IMR-90 (cell line): ENCODE data around the gene RAPGEF1. TPM values are rescaled to one million over a fixed set of nuclear protein-coding genes. Genes with fewer than 3 reads are reported as not detected.

ENCODE experiments used
- ATAC-seq: fragments of 200-7000 bp; cut with Tn5 transposase; 2 replicates; pipeline ENCODE4 v1.9.1; 2020; ENCODE audit warnings: low read depth, mild to moderate bottlenecking, moderate library complexity
- BruUV-seq: library from RNA; stranded (reverse); fragments of 400-500 nt; replicated peaks from 2 replicates; lab custom pipeline; 2021; lab: Mats Ljungman, UMichigan
- CTCF ChIA-PET: fragments of 300-600 bp; formaldehyde crosslinking; extraction: SDS; loops from one replicate; lab custom pipeline; 2021; ENCODE audit warnings: antibody characterized with exemption; lab: Yijun Ruan, JAX
- POLR2A ChIA-PET: fragments of 300-600 bp; sonication (Branson Sonifier 250); formaldehyde crosslinking; loops from one replicate; lab custom pipeline; 2022; ENCODE audit warnings: antibody characterized with exemption; ENCODE audit not compliant: unreplicated experiment; lab: Charles Lee
- DNase-seq: peaks from one replicate; pipeline ENCODE4 v3.0.0; 2013
- H2AFZ ChIP-seq: replicated peaks from 2 replicates; pipeline ENCODE3; 2013; ENCODE audit warnings: low read length, mild to moderate bottlenecking; ENCODE audit not compliant: poor library complexity
- H2AK5ac ChIP-seq: 2 replicates; pipeline ENCODE4 v1.6.1; 2013; ENCODE audit warnings: low read depth, low read length, inconsistent platforms
- H2AK9ac ChIP-seq: replicated peaks from 2 replicates; pipeline ENCODE3; 2013; ENCODE audit warnings: mild to moderate bottlenecking, low read depth, low read length, moderate library complexity; ENCODE audit not compliant: poor library complexity
- H2BK120ac ChIP-seq: 2 replicates; pipeline ENCODE4 v1.6.1; 2013; ENCODE audit warnings: low read depth, low read length, inconsistent platforms
- H2BK15ac ChIP-seq: 3 replicates; pipeline ENCODE4 v1.6.1; 2013; ENCODE audit warnings: low read depth, low read length, inconsistent platforms
- H2BK20ac ChIP-seq: 2 replicates; pipeline ENCODE4 v1.6.1; 2013; ENCODE audit warnings: low read depth, mild to moderate bottlenecking, inconsistent platforms, low read length, moderate library complexity
- H2BK5ac ChIP-seq: 2 replicates; pipeline ENCODE4 v1.6.1; 2013; ENCODE audit warnings: mild to moderate bottlenecking, low read depth, low read length, inconsistent platforms; ENCODE audit not compliant: poor library complexity, severe bottlenecking
- H3K14ac ChIP-seq: replicated peaks from 2 replicates; pipeline ENCODE4 v1.6.1; 2013; ENCODE audit warnings: low read depth, low read length, inconsistent platforms
- H3K18ac ChIP-seq: 2 replicates; pipeline ENCODE4 v1.6.1; 2013; ENCODE audit warnings: low read depth, low read length, control low read depth
- H3K23ac ChIP-seq: 2 replicates; pipeline ENCODE4 v1.6.1; 2013; ENCODE audit warnings: low read depth, low read length, inconsistent platforms
- H3K27ac ChIP-seq: 2 replicates; pipeline ENCODE4 v1.5.1; 2013; ENCODE audit warnings: mild to moderate bottlenecking, control low read depth, low read length; ENCODE audit not compliant: insufficient read depth
- H3K27me3 ChIP-seq: 2 replicates; pipeline ENCODE4 v1.6.1; 2013; ENCODE audit warnings: low read length; ENCODE audit not compliant: control insufficient read depth, insufficient read depth
- H3K36me3 ChIP-seq: 2 replicates; pipeline ENCODE4 v1.6.1; 2013; ENCODE audit warnings: low read length, mixed read lengths; ENCODE audit not compliant: control insufficient read depth, insufficient read depth
- H3K4ac ChIP-seq: 2 replicates; pipeline ENCODE4 v1.6.1; 2013; ENCODE audit warnings: low read depth, low read length, inconsistent platforms
- H3K4me1 ChIP-seq: 2 replicates; pipeline ENCODE4 v1.6.1; 2013; ENCODE audit warnings: low read length, mixed read lengths; ENCODE audit not compliant: control insufficient read depth, insufficient read depth
- H3K4me2 ChIP-seq: 2 replicates; pipeline ENCODE4 v1.6.1; 2013; ENCODE audit warnings: low read depth, mild to moderate bottlenecking, control low read depth, low read length, moderate library complexity
- H3K4me3 ChIP-seq: 2 replicates; pipeline ENCODE4 v1.5.1; 2013; ENCODE audit warnings: low read depth, mild to moderate bottlenecking, control low read depth, low read length, moderate library complexity; ENCODE audit not compliant: insufficient read depth
- H3K56ac ChIP-seq: 2 replicates; pipeline ENCODE4 v1.6.1; 2013; ENCODE audit warnings: low read length, inconsistent platforms; ENCODE audit not compliant: insufficient read depth; ENCODE audit errors: extremely low read depth
- H3K79me1 ChIP-seq, 2 experiments: 2 replicates each; pipeline ENCODE4 v1.6.1; 2013; ENCODE audit warnings: low read length in 2 of 2, inconsistent platforms in 1 of 2, low read depth in 1 of 2
- H3K9ac ChIP-seq: 2 replicates; pipeline ENCODE4 v1.6.1; 2013; ENCODE audit warnings: low read depth, low read length, control low read depth
- H3K9me1 ChIP-seq: 2 replicates; pipeline ENCODE4 v1.6.1; 2013; ENCODE audit warnings: low read length, inconsistent platforms; ENCODE audit not compliant: insufficient read depth
- H3K9me3 ChIP-seq: 2 replicates; pipeline ENCODE4 v1.6.1; 2013; ENCODE audit warnings: low read length; ENCODE audit not compliant: control insufficient read depth, insufficient read depth
- H4K20me1 ChIP-seq: 2 replicates; pipeline ENCODE4 v1.6.1; 2013; ENCODE audit warnings: low read length, inconsistent platforms; ENCODE audit not compliant: insufficient read depth
- H4K5ac ChIP-seq: 2 replicates; pipeline ENCODE4 v1.6.1; 2013; ENCODE audit warnings: mild to moderate bottlenecking, low read depth, low read length, control low read depth
- H4K8ac ChIP-seq, 2 experiments: 2 replicates each; pipeline ENCODE4 v1.6.1; 2013; ENCODE audit warnings: low read depth in 2 of 2, low read length in 2 of 2, control low read depth in 1 of 2, inconsistent platforms in 1 of 2
- H4K91ac ChIP-seq: 2 replicates; pipeline ENCODE4 v1.6.1; 2013; ENCODE audit warnings: low read depth, low read length, inconsistent platforms; ENCODE audit not compliant: insufficient read depth
- BHLHE40 ChIP-seq: fragments of 150-350 bp; IDR thresholded peaks from 2 replicates; pipeline ENCODE4 v1.6.1; 2016; ENCODE audit warnings: mild to moderate bottlenecking, low read depth, low read length
- CEBPB ChIP-seq: IDR thresholded peaks from 2 replicates; pipeline ENCODE4 v1.6.1; 2012; ENCODE audit warnings: low read depth, low read length, improper control_type of control experiment
- CHD1 ChIP-seq: IDR thresholded peaks from 2 replicates; pipeline ENCODE4 v1.6.1; 2012; ENCODE audit warnings: low read depth, low read length, improper control_type of control experiment
- FOS ChIP-seq: fragments of 150-350 bp; IDR thresholded peaks from 2 replicates; pipeline ENCODE4 v1.6.1; 2016; ENCODE audit warnings: low read depth, low read length
- MAZ ChIP-seq: IDR thresholded peaks from 2 replicates; pipeline ENCODE4 v1.6.1; 2012; ENCODE audit warnings: low read depth, mild to moderate bottlenecking, low read length, improper control_type of control experiment, moderate library complexity, borderline replicate concordance
- MXI1 ChIP-seq: IDR thresholded peaks from 2 replicates; pipeline ENCODE4 v1.6.1; 2012; ENCODE audit warnings: low read depth, mild to moderate bottlenecking, low read length, moderate library complexity, borderline replicate concordance
- POLR2A ChIP-seq: IDR thresholded peaks from 2 replicates; pipeline ENCODE4 v1.6.1; 2012; ENCODE audit warnings: mild to moderate bottlenecking, low read depth, low read length
- RAD21 ChIP-seq: IDR thresholded peaks from 2 replicates; pipeline ENCODE4 v1.6.1; 2012; ENCODE audit warnings: low read length, improper control_type of control experiment
- RFX5 ChIP-seq: IDR thresholded peaks from 2 replicates; pipeline ENCODE4 v1.8.0; 2012; ENCODE audit warnings: low read depth, mild to moderate bottlenecking, low read length, moderate library complexity
- SMC3 ChIP-seq: fragments of 150-350 bp; IDR thresholded peaks from 2 replicates; pipeline ENCODE4 v1.6.1; 2016; ENCODE audit warnings: low read depth, mild to moderate bottlenecking, antibody characterized with exemption, low read length, moderate library complexity
- WGBS, 2 experiments: methylation state at CpG; one replicate each; pipeline versions ENCODE4 v1.1.5 to v1.1.7; 2013; ENCODE audit warnings: missing lambda C conversion rate in 2 of 2; ENCODE audit not compliant: insufficient read length in 1 of 2; ENCODE audit errors: extremely low coverage in 2 of 2; 5-methylcytosine and 5-hydroxymethylcytosine counted together
- dilution Hi-C: fragments of 300-500 bp; cut with HindIII; formaldehyde crosslinking; loops from one replicate; pipeline ENCODE4 v1.14.3; 2018; ENCODE audit warnings: low sequenced_read_pairs; ENCODE audit not compliant: unreplicated experiment
- in situ Hi-C: fragments of 300-500 bp; cut with MboI; formaldehyde crosslinking; loops from 3 replicates; pipeline ENCODE4 v1.14.3; 2019; ENCODE audit warnings: low sequenced_read_pairs, inconsistent platforms, mixed read lengths
- intact Hi-C: fragments of 100-400 bp; cut with micrococcal nuclease; formaldehyde crosslinking; loops from 2 replicates; pipeline ENCODE4 v1.10.0; 2022
- polyA plus RNA-seq, 3 experiments: library from polyadenylated mRNA; depleted of rRNA; stranded (reverse); fragments of >200 nt; gene quantifications; 2 replicates each; pipeline ENCODE4 v1.2.3, GENCODE V29; 2012; ENCODE audit warnings: low replicate concordance in 1 of 3
- total RNA-seq: library from RNA; depleted of rRNA; stranded (reverse); fragments of >200 nt; gene quantifications from 2 replicates; pipeline ENCODE4 v1.2.3, GENCODE V29; 2012
- TF ChIP-seq, protein P1 (sequence below): fragments of 150-350 bp; IDR thresholded peaks from 2 replicates; pipeline ENCODE4 v1.6.1; 2017; ENCODE audit warnings: mild to moderate bottlenecking, antibody characterized with exemption, low read length, low read depth
- TF ChIP-seq, protein P2 (sequence below): conservative IDR thresholded peaks from 2 replicates; pipeline ENCODE4 v1.5.1; 2012; ENCODE audit warnings: mild to moderate bottlenecking, low read depth, low read length, improper control_type of control experiment
- TF ChIP-seq, protein P3 (sequence below): fragments of 150-350 bp; IDR thresholded peaks from 2 replicates; pipeline ENCODE4 v1.6.1; 2016; ENCODE audit warnings: low read depth, mild to moderate bottlenecking, low read length, moderate library complexity, borderline replicate concordance

Gene RAPGEF1
- total and polyA plus RNA-seq, 2 of the 4 experiments (the other 2 are of a cell fraction), result 13.1 to 22.3 TPM

DNA sequence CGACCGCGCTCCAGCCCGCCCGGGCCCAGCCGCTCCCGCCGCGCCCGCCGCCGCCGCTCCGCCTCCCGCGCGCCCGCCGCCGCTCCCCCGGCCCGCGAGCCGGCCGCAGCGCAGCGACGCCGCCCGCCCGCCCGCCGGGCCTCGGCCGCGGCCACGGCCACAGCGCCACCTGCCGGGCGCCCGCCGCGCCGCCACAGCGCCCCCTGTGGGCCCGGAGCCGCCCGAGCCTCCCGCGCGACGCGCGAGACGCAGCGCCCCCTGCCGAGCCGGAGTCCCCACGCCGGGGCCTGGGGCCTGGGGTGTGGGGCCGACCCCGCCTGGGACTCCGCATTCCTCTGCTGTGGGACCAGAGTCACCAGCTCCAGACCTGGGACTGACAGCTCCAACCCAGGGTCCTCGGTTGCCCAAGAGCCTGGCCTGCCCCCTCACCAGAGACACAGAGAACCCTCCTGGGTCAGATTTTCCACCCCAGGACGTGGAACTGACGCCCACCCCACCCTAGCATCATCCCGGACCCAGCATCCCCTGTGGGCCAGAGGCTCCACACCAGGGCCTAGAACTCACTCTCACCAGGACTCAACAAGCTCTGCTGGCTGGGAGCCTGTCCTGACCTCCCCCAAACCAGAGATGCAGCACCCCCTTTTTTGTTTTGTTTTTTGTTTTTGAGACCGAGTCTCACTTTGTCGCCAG, at the start of gene RAPGEF1 (continued):
- TF ChIP-seq SMC3, result peak; percentile 95

DNA sequence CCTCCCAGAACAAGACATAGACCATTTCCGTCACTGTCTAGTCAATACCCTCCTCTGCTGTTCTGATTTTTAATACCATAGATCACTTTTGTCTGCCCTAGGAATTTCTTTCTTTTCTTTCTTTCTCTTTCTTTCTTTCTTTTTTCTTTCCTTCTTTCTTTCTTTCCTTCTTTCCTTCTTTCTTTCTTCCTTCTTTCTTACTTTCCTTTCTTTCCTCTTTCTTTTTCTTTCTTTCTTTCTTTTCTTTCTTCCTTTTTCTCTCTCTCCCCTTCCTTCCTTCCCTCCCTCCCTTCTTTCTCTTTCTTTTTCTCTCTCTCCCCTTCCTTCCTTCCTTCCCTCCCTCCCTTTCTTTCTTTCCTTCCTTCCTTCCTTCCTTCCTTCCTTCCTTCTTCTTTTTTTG, 49.0 kb upstream of the RAPGEF1 start:
- no peaks in the 10 kb centered on the region for H4K20me1 ChIP-seq
- H3K36me3 ChIP-seq, result no peaks in the 10 kb centered on the region
- H3K18ac ChIP-seq, result no peak overlapping the region
- no peaks in the 10 kb centered on the region for H3K4me1 ChIP-seq
- CTCF ChIA-PET, result no interaction called here
- H3K9ac ChIP-seq, result no peak overlapping the region
- no peak overlapping the region for H2AK5ac ChIP-seq
- no TSS peak for BruUV-seq
- H3K4me2 ChIP-seq, result no peak overlapping the region
- in situ Hi-C loops (no loop called here), dilution Hi-C loops (no loop called here), intact Hi-C loops (no loop called here)
- no peaks in the 10 kb centered on the region for H3K79me1 ChIP-seq
- no peak overlapping the region for H2BK15ac ChIP-seq
- H3K23ac ChIP-seq, result no peak overlapping the region
- H2BK20ac ChIP-seq, result no peak overlapping the region
- no peak overlapping the region for H4K8ac ChIP-seq
- POLR2A ChIA-PET, result no interaction called here
- H2BK120ac ChIP-seq, result no peak overlapping the region
- H3K9me1 ChIP-seq, result no peaks in the 10 kb centered on the region
- TF ChIP-seq RFX5, result no peak
- TF ChIP-seq MXI1, result no peak
- TF ChIP-seq FOS, result no peak
- TF ChIP-seq, protein P1, sequence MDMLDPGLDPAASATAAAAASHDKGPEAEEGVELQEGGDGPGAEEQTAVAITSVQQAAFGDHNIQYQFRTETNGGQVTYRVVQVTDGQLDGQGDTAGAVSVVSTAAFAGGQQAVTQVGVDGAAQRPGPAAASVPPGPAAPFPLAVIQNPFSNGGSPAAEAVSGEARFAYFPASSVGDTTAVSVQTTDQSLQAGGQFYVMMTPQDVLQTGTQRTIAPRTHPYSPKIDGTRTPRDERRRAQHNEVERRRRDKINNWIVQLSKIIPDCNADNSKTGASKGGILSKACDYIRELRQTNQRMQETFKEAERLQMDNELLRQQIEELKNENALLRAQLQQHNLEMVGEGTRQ, result no peak
- TF ChIP-seq MAZ, result no peak
- TF ChIP-seq, protein P2, sequence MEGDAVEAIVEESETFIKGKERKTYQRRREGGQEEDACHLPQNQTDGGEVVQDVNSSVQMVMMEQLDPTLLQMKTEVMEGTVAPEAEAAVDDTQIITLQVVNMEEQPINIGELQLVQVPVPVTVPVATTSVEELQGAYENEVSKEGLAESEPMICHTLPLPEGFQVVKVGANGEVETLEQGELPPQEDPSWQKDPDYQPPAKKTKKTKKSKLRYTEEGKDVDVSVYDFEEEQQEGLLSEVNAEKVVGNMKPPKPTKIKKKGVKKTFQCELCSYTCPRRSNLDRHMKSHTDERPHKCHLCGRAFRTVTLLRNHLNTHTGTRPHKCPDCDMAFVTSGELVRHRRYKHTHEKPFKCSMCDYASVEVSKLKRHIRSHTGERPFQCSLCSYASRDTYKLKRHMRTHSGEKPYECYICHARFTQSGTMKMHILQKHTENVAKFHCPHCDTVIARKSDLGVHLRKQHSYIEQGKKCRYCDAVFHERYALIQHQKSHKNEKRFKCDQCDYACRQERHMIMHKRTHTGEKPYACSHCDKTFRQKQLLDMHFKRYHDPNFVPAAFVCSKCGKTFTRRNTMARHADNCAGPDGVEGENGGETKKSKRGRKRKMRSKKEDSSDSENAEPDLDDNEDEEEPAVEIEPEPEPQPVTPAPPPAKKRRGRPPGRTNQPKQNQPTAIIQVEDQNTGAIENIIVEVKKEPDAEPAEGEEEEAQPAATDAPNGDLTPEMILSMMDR, result no peak
- no peak for TF ChIP-seq RAD21
- no peak for TF ChIP-seq BHLHE40
- TF ChIP-seq, protein P3, sequence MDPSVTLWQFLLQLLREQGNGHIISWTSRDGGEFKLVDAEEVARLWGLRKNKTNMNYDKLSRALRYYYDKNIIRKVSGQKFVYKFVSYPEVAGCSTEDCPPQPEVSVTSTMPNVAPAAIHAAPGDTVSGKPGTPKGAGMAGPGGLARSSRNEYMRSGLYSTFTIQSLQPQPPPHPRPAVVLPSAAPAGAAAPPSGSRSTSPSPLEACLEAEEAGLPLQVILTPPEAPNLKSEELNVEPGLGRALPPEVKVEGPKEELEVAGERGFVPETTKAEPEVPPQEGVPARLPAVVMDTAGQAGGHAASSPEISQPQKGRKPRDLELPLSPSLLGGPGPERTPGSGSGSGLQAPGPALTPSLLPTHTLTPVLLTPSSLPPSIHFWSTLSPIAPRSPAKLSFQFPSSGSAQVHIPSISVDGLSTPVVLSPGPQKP, result no peak
- TF ChIP-seq CEBPB, result no peak
- TF ChIP-seq CHD1, result no peak
- no peak for TF ChIP-seq POLR2A
- DNase-seq (no peak), ATAC-seq (no peak)
- H2AK9ac ChIP-seq, result no peak overlapping the region
- H3K4me3 ChIP-seq, result no peak overlapping the region
- no peak overlapping the region for H3K4ac ChIP-seq
- no peak overlapping the region for H3K27ac ChIP-seq
- no peak overlapping the region for H3K56ac ChIP-seq
- H3K9me3 ChIP-seq, result peaks cover 7% of the 10 kb centered on the region
- peaks cover 52% of the 10 kb centered on the region for H3K27me3 ChIP-seq
- no peak overlapping the region for H2BK5ac ChIP-seq
- no peak overlapping the region for H2AFZ ChIP-seq
- WGBS, 2 experiments, result 57% methylated on average over 1 of the region's 1 CpG; no CpG with 5 or more reads in 1 of the 2 experiments
- H4K5ac ChIP-seq, result no peak overlapping the region
- no peak overlapping the region for H4K91ac ChIP-seq
- H3K14ac ChIP-seq, result no peak overlapping the region
